ENCODE measurements around the gene ERBB4. TPM values are rescaled to one million over a fixed set of nuclear protein-coding genes. Genes with fewer than 3 reads are reported as not detected.
"Not testable (repeated sequence)": the region's sequence is repeated elsewhere in the genome, so short reads cannot be mapped to it uniquely, and the experiment has no call there.

Gene ERBB4
- total RNA-seq, 1 donor from 2014 or later, result 1.7 TPM

DNA sequence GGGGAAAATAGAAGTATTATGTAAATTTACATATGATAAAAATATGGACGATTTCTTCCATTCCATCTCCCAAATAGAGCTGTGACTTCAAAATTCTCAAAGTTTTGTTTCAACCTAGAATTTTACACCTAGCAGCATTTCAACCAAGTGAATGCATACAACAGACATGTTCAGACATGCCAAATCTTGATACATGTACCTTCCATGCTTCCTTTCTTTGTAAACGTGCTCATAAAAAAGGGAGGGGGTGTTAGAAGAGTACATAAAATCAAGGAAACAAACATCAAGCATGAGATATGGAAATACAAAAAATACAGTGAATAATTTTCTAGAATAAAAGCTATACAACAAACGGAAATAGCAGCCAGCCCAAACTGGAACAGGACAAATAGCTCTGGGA is 974.2 kb downstream of the ERBB4 start:
- TF ChIP-seq, protein P1, sequence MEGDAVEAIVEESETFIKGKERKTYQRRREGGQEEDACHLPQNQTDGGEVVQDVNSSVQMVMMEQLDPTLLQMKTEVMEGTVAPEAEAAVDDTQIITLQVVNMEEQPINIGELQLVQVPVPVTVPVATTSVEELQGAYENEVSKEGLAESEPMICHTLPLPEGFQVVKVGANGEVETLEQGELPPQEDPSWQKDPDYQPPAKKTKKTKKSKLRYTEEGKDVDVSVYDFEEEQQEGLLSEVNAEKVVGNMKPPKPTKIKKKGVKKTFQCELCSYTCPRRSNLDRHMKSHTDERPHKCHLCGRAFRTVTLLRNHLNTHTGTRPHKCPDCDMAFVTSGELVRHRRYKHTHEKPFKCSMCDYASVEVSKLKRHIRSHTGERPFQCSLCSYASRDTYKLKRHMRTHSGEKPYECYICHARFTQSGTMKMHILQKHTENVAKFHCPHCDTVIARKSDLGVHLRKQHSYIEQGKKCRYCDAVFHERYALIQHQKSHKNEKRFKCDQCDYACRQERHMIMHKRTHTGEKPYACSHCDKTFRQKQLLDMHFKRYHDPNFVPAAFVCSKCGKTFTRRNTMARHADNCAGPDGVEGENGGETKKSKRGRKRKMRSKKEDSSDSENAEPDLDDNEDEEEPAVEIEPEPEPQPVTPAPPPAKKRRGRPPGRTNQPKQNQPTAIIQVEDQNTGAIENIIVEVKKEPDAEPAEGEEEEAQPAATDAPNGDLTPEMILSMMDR (IDR thresholded peaks at IDR 0.05), result no peak
- Histone ChIP-seq H3K36me3 (peaks cover 0 to 4% of the 10 kb centered on the region in 2 donors), H3K9me3 (no peaks in the 10 kb centered on the region), H3K4me3 (no peak overlapping the region), H3K27me3 (no peaks in the 10 kb centered on the region), H3K4me1 (no peaks in the 10 kb centered on the region), H3K27ac (no peak overlapping the region)
- intact Hi-C loops (cut with DNase I), result no loop called here
- DNase-seq (ENCODE audit: low spot score in 2 of 2), result no peak

DNA sequence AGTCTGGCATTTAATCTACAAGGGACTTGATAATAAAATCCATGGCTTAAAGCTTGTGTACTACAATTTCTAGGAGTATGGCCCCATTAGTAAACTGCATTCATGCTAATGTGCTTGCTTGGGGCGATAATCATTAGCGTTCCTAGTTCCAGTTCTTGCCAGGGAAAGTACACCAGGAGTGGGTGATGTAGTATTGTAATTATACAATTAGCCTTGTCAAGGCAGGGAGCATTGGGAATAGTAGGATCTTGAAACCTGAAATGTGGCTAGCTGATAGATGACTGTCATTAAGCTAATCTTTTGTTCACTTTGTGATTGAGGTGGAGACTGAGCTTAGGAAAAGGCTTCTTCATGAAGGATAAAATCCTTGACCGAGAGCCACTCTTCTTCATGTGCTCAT is 993.0 kb downstream of the ERBB4 start:
- Histone ChIP-seq H3K4me1 (no peaks in the 10 kb centered on the region), H3K9me3 (no peaks in the 10 kb centered on the region), H3K27ac (no peak overlapping the region), H3K36me3 (no peaks in the 10 kb centered on the region), H3K27me3 (no peaks in the 10 kb centered on the region), H3K4me3 (no peak overlapping the region)
- DNase-seq (ENCODE audit: low spot score in 2 of 2), result no peak
- intact Hi-C loops (cut with DNase I), result no loop called here
- TF ChIP-seq, protein P1 (IDR thresholded peaks at IDR 0.05), result no peak

DNA sequence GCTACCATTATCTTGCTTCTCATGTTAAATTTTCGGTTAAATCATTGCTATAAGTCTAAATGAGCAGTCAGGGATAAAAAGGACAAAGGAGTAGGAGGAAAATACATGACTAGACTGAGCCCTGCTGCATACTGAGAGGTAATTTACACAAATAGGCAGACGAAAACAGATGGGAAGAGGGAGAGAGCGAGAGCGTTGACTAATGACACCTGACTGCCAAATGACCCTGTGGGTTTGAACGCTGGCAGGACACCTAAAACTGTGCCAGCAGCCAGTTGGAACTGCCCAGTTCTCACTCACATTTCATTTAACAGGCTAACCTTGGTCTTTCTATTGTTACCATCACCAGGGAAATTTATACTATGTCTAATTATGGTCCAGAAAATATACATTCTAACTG is 1004.0 kb downstream of the ERBB4 start:
- peaks cover 0 to 14% of the 10 kb centered on the region in 2 donors for H3K9me3 ChIP-seq
- H3K27ac ChIP-seq, result no peak overlapping the region
- DNase-seq (ENCODE audit: low spot score in 2 of 2), result no peak
- TF ChIP-seq, protein P1 (IDR thresholded peaks at IDR 0.05), result no peak
- no peaks in the 10 kb centered on the region for H3K4me1 ChIP-seq
- no peak overlapping the region for H3K4me3 ChIP-seq
- intact Hi-C loops (cut with DNase I), result no loop called here
- H3K36me3 ChIP-seq, result no peaks in the 10 kb centered on the region
- no peaks in the 10 kb centered on the region for H3K27me3 ChIP-seq

DNA sequence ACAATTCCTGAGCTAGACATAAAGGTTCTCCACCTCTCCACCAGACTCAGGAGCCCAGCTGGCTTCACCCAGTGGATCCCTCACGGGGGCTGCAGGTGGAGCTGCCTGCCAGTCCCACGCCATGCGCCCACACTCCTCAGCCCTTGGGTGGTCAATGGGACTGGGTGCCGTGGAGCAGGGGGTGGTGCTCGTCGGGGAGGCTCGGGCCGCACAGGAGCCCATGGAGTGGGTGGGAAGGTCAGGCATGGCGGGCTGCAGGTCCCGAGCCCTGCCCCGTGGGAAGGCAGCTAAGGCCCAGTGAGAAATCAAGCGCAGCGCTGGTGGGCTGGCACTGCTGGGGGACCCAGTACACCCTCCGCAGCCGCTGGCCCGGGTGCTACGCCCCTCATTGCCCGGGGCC is 1014.4 kb downstream of the ERBB4 start:
- H3K36me3 ChIP-seq; H3K27me3 ChIP-seq; H3K4me3 ChIP-seq; H3K27ac ChIP-seq; H3K4me1 ChIP-seq; intact Hi-C loops (cut with DNase I); H3K9me3 ChIP-seq; DNase-seq (ENCODE audit: low spot score in 2 of 2): not testable (repeated sequence)

DNA sequence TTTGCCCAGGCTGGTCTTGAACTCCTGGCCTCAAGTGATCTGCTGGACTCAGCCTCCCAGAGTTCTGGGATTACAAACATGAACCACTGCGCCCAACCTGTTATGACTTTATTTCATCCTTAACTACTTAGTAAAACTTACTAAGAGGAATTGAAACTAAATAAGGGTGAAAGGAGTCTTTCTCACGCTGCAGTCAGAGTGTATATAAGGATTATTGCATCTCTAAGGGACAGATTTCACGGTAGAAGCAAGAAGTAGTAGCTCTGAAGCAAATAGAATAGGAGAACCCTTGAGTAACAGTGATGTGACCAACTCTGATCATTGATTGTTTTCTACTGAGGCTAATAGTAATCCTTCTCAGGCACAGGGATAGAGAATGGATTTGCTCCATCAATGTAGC is 1022.1 kb downstream of the ERBB4 start:
- Histone ChIP-seq H3K4me1 (no peaks in the 10 kb centered on the region), H3K9me3 (no peaks in the 10 kb centered on the region), H3K4me3 (no peak overlapping the region), H3K27me3 (no peaks in the 10 kb centered on the region), H3K36me3 (no peaks in the 10 kb centered on the region), H3K27ac (no peak overlapping the region)
- intact Hi-C loops (cut with DNase I), result no loop called here
- DNase-seq (ENCODE audit: low spot score in 2 of 2), result no peak
- TF ChIP-seq, protein P1 (IDR thresholded peaks at IDR 0.05), result no peak

DNA sequence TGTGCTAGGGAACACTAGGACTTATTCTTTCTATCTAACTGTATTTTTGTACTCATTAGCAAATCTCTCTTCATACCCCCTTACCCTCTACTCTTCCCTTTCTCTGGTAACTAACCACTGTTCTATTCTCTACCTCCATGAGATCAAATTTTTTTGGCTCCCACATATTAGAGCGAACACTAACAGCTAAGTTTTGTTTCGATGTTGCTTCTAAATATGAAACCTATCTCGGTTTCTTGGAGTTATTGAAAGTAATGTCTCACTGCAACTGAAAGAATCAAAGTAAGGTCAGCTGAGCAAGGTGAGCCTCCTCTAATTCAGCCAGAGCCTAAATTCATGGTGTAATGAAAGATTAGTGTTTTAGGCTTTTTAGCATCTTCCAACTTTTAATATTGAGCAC is 1024.6 kb downstream of the ERBB4 start:
- TF ChIP-seq, protein P1 (IDR thresholded peaks at IDR 0.05), result no peak
- no peaks in the 10 kb centered on the region for H3K27me3 ChIP-seq
- no peak overlapping the region for H3K4me3 ChIP-seq
- DNase-seq (ENCODE audit: low spot score in 2 of 2), result no peak
- intact Hi-C loops (cut with DNase I), result no loop called here
- H3K36me3 ChIP-seq, result no peaks in the 10 kb centered on the region
- H3K4me1 ChIP-seq, result no peaks in the 10 kb centered on the region
- H3K27ac ChIP-seq, result no peak overlapping the region
- no peaks in the 10 kb centered on the region for H3K9me3 ChIP-seq
